Lower lobe of right lung (tissue), 2 donors: ENCODE data around the gene NRP1. TPM values are rescaled to one million over a fixed set of nuclear protein-coding genes. Genes with fewer than 3 reads are reported as not detected.

ENCODE experiments used
- ATAC-seq, 2 donors: fragments of 200-7000 bp; cut with Tn5 transposase; one replicate each; pipeline ENCODE4 v1.9.1; 2020 to 2022; ENCODE audit warnings: mild to moderate bottlenecking in 2 of 2, moderate library complexity in 2 of 2
- DNase-seq: peaks from one replicate; pipeline ENCODE4 v3.0.0-alpha.2; 2020
- H3K27ac ChIP-seq: fragments of 200-600 bp; one replicate; pipeline ENCODE4 v1.8.0; 2022
- H3K27me3 ChIP-seq: fragments of 200-600 bp; one replicate; pipeline ENCODE4 v1.8.0; 2022; ENCODE audit warnings: low read depth
- H3K36me3 ChIP-seq: fragments of 200-600 bp; one replicate; pipeline ENCODE4 v1.8.0; 2022; ENCODE audit warnings: mild to moderate bottlenecking
- H3K4me1 ChIP-seq: fragments of 200-600 bp; one replicate; pipeline ENCODE4 v1.8.0; 2022
- H3K4me3 ChIP-seq: fragments of 200-600 bp; one replicate; pipeline ENCODE4 v1.8.0; 2022; ENCODE audit warnings: mild to moderate bottlenecking
- H3K9me3 ChIP-seq: fragments of 200-600 bp; one replicate; pipeline ENCODE4 v1.8.0; 2022
- CTCF ChIP-seq: fragments of 200-600 bp; IDR thresholded peaks from one replicate; pipeline ENCODE4 v1.8.0; 2022; ENCODE audit warnings: antibody characterized with exemption, mild to moderate bottlenecking
- intact Hi-C: fragments of 100-400 bp; cut with DNase I; formaldehyde crosslinking; loops from one replicate; pipeline ENCODE4 v1.11.0; 2022
- total RNA-seq: library from RNA; stranded (reverse); fragmentation: NEBNext Ultra II Directional; extraction: Animal tissue kit (Norgen Biotek cat#: 25700); gene quantifications from one replicate; pipeline ENCODE4 v1.2.1, GENCODE V29; 2021
- donor health status: DM: no; HTN: yes; CAD: no; lungs with severe emphysema.

The NRP1 gene
- total RNA-seq, 1 donor from 2014 or later, result 127 TPM

- Histone ChIP-seq H3K36me3 (peaks cover 84% of the 10 kb centered on the region), H3K27me3 (no peaks in the 10 kb centered on the region), H3K9me3 (no peaks in the 10 kb centered on the region), H3K4me3 (no peak overlapping the region), H3K27ac (no peak overlapping the region), H3K4me1 (no peaks in the 10 kb centered on the region)
- intact Hi-C loops, result no loop called here
- DNase-seq (no peak), ATAC-seq (no peak)
- TF ChIP-seq CTCF, result no peak
Measured at GRCh38 chr10:33183655-33184054, 150.8 kb downstream of the NRP1 start.

DNA sequence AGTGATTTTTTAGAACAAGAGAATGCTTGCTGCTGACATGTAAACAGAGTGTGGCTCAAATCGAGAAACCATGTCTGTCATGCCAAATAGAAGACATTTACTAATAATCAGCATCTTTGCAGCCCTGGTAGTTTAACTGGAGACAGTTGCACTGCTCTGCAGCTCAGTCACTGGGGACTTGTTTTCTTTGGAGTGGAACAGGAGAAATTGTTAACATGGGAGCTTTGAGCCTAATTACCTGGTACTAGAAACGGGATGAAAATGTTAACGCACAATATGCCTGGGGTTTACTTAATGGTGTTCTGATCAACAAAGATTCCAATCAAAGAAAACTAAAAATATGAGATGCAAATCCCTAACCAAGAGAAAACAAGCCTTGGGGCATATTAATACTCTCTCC, 153.5 kb downstream of the NRP1 start:
- Histone ChIP-seq H3K27me3 (no peaks in the 10 kb centered on the region), H3K36me3 (peaks cover 65% of the 10 kb centered on the region), H3K9me3 (no peaks in the 10 kb centered on the region), H3K4me3 (no peak overlapping the region), H3K27ac (no peak overlapping the region), H3K4me1 (no peaks in the 10 kb centered on the region)
- DNase-seq (no peak), ATAC-seq (no peak)
- no peak for TF ChIP-seq CTCF
- intact Hi-C loops, result no loop called here

GRCh38 chr10:33180390-33180789, 154.1 kb downstream of the NRP1 start:
- H3K36me3 ChIP-seq, result peaks cover 60% of the 10 kb centered on the region
- H3K4me1 ChIP-seq, result no peaks in the 10 kb centered on the region
- intact Hi-C loops, result no loop called here
- no peak overlapping the region for H3K27ac ChIP-seq
- DNase-seq (no peak), ATAC-seq (no peak)
- no peaks in the 10 kb centered on the region for H3K27me3 ChIP-seq
- TF ChIP-seq CTCF, result no peak
- H3K4me3 ChIP-seq, result no peak overlapping the region
- no peaks in the 10 kb centered on the region for H3K9me3 ChIP-seq

GRCh38 chr10:33179067-33179466, 155.4 kb downstream of the NRP1 start:
- Histone ChIP-seq H3K9me3 (no peaks in the 10 kb centered on the region), H3K27ac (no peak overlapping the region), H3K27me3 (no peaks in the 10 kb centered on the region), H3K4me1 (no peaks in the 10 kb centered on the region), H3K36me3 (peaks cover 46% of the 10 kb centered on the region), H3K4me3 (no peak overlapping the region)
- intact Hi-C loops, result no loop called here
- no peak for TF ChIP-seq CTCF
- DNase-seq (no peak), ATAC-seq (no peak)

DNA sequence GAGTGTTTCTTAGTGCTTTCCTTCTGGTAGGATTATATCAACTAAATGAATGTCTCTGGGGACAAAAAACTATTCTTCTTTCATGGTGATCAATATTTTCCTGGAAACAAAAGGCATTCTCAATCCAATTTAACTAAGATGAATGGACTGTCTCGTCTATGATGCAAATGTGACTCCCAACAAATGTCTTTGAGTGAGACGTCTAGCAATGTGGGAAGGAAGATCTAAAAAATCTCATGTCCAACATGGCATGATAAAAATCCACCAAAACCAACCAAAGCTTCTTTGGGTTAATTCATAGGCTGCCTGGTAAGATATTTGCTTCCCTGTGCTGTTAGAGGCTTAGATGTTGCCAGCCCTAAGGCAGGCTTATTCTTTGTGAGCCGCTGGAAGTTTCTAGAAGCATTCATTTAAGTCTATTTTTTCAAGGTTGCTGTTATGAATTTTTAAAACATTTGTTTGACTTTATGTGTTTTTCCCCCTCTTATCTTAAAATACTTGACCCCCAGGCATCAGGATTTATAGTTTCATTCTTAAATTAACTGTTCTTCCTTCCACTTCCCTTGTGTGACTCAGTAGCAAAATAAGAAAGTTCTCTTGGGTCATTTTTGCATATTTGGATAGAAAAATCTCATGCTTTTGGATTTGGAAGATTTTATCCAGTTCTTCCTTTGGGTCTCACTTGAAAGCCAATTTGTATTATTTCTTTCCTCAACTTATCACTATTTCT, 156.3 kb downstream of the NRP1 start:
- intact Hi-C loops, result no loop called here
- no peak for ATAC-seq
- H3K9me3 ChIP-seq, result no peaks in the 10 kb centered on the region

More for the DNA sequence above, 156.3 kb downstream of the NRP1 start:
- TF ChIP-seq CTCF, result no peak
- Histone ChIP-seq H3K27ac (no peak overlapping the region), H3K27me3 (no peaks in the 10 kb centered on the region), H3K4me1 (no peaks in the 10 kb centered on the region), H3K4me3 (no peak overlapping the region), H3K36me3 (peaks cover 38% of the 10 kb centered on the region)
- no peak for DNase-seq
